ENCODE measurements around the gene DAPK1. TPM values are rescaled to one million over a fixed set of nuclear protein-coding genes. Genes with fewer than 3 reads are reported as not detected.

Gene DAPK1
- total and polyA plus RNA-seq, 10 of the 15 experiments (the other 5 are each of a cell fraction or from before 2014, with no cell fraction given) = 8.2 to 94.7 (median 51.6) TPM

- TF ChIP-seq TCF7 (IDR thresholded peaks at IDR 0.05; ENCODE audit: borderline replicate concordance) = no peak
- TF ChIP-seq RUNX3 (IDR thresholded peaks at IDR 0.05; ENCODE audit: low read length) = no peak
- TF ChIP-seq MTA3 (IDR thresholded peaks at IDR 0.05; ENCODE audit: borderline replicate concordance, low read length) = no peak
- TF ChIP-seq BCLAF1 (IDR thresholded peaks at IDR 0.05) = no peak
- no peak for TF ChIP-seq HSF1 (IDR thresholded peaks at IDR 0.05; ENCODE audit: low read depth, low read length)
- TF ChIP-seq MEF2B (IDR thresholded peaks at IDR 0.05; ENCODE audit: partially characterized antibody, poor library complexity, severe bottlenecking) = no peak
- TF ChIP-seq RB1 (IDR thresholded peaks at IDR 0.05; ENCODE audit: borderline replicate concordance) = no peak; the same call in 1 of the 2 replicates
- no peak for TF ChIP-seq PRDM15 (CRISPR knock-in tag; IDR thresholded peaks at IDR 0.05)
- TF ChIP-seq ZSCAN29 (IDR thresholded peaks at IDR 0.05) = peak; percentile 64; the same call in 1 of the 2 replicates
- TF ChIP-seq BRCA1 (IDR thresholded peaks at IDR 0.05; ENCODE audit: low read depth, low read length) = no peak
- no peak for TF ChIP-seq NR2C1 (IDR thresholded peaks at IDR 0.05)
- no peak for TF ChIP-seq IRF3 (IDR thresholded peaks at IDR 0.05)
- TF ChIP-seq CHD4 (IDR thresholded peaks at IDR 0.05) = no peak
- TF ChIP-seq BACH1 (IDR thresholded peaks at IDR 0.05; ENCODE audit: borderline replicate concordance) = peak; percentile 74
- TF ChIP-seq GABPA (IDR thresholded peaks at IDR 0.05; ENCODE audit: low read depth) = no peak
- TF ChIP-seq ZNF592 (IDR thresholded peaks at IDR 0.05) = no peak
- no peak for TF ChIP-seq ZZZ3 (IDR thresholded peaks at IDR 0.05; ENCODE audit: control insufficient read depth, insufficient read length, low read depth)
- no peak for TF ChIP-seq ZNF274 (IDR thresholded peaks at IDR 0.05; ENCODE audit: insufficient read depth, insufficient read length)
These were observed at the start of gene DAPK1 (continued) for GRCh38 chr9:87497604-87498045.
